HL-60 (cell line): ENCODE data around the gene IMPACT.

ENCODE experiments used
- CTCF ChIP-seq: IDR thresholded peaks from one replicate; pipeline ENCODE4 v1.5.1; 2011; ENCODE audit warnings: low read length, control low read depth, inconsistent platforms; ENCODE audit not compliant: insufficient read depth
- POLR2AphosphoS5 ChIP-seq: IDR thresholded peaks from 2 replicates; pipeline ENCODE4 v1.6.1; 2012; ENCODE audit warnings: low read depth
- SPI1 ChIP-seq: IDR thresholded peaks from 2 replicates; pipeline ENCODE4 v1.6.1; 2012; ENCODE audit warnings: low read depth, mild to moderate bottlenecking, borderline replicate concordance
- TF ChIP-seq, protein P1 (sequence below): IDR thresholded peaks from 2 replicates; pipeline ENCODE4 v1.6.1; 2012; ENCODE audit warnings: low read depth; ENCODE audit not compliant: insufficient replicate concordance

DNA sequence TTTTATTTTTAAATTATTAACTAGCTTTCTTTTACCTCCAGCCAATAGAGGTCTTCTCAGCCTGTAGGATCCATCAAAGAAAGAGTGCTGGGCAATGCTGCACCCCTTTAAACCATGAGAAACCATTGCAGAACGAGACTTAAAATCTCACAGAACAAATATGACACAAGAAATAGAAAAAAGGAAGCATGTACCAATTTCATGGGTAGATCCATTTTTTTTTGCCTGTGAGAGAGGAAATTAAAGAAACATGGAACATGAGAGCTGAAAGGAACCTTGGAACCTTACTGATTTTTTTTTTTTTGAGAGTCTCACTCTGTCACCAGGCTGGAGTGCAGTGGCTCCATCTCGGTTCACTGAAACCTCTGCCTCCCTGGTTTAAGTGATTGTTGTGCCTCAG lies 47.9 kb downstream of the IMPACT start:
- TF ChIP-seq CTCF (no peak), POLR2AphosphoS5 (no peak), SPI1 (no peak)
- TF ChIP-seq, protein P1, sequence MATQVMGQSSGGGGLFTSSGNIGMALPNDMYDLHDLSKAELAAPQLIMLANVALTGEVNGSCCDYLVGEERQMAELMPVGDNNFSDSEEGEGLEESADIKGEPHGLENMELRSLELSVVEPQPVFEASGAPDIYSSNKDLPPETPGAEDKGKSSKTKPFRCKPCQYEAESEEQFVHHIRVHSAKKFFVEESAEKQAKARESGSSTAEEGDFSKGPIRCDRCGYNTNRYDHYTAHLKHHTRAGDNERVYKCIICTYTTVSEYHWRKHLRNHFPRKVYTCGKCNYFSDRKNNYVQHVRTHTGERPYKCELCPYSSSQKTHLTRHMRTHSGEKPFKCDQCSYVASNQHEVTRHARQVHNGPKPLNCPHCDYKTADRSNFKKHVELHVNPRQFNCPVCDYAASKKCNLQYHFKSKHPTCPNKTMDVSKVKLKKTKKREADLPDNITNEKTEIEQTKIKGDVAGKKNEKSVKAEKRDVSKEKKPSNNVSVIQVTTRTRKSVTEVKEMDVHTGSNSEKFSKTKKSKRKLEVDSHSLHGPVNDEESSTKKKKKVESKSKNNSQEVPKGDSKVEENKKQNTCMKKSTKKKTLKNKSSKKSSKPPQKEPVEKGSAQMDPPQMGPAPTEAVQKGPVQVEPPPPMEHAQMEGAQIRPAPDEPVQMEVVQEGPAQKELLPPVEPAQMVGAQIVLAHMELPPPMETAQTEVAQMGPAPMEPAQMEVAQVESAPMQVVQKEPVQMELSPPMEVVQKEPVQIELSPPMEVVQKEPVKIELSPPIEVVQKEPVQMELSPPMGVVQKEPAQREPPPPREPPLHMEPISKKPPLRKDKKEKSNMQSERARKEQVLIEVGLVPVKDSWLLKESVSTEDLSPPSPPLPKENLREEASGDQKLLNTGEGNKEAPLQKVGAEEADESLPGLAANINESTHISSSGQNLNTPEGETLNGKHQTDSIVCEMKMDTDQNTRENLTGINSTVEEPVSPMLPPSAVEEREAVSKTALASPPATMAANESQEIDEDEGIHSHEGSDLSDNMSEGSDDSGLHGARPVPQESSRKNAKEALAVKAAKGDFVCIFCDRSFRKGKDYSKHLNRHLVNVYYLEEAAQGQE, result no peak
